Measurements from ENCODE around the gene SPRR3. TPM values are rescaled to one million over a fixed set of nuclear protein-coding genes. Genes with fewer than 3 reads are reported as not detected.

The SPRR3 gene
- total RNA-seq, 1 donor from 2014 or later = not detected

GRCh38 chr1:153040950-153041631, 39.5 kb downstream of the SPRR3 start, which contains the start of gene SPRR2D:
TSS of gene SPRR2D (minus strand) at chr1:153041120. CDS start at chr1:153040346, 774 bp downstream.
- DNase-seq (ENCODE audit: low spot score) = no peak

GRCh38 chr1:153049211-153049610, 47.7 kb downstream of the SPRR3 start:
- DNase-seq (ENCODE audit: low spot score) (no peak), ATAC-seq (no peak)

More at GRCh38 chr1:153040950-153041631, 39.5 kb downstream of the SPRR3 start, which contains the start of gene SPRR2D:
- ATAC-seq = no peak

Other genes starting within 250 kb of the SPRR3 start
- gene KPRP, start 243.7 kb upstream of the SPRR3 start, total RNA-seq = not detected
- gene LCE1F, start 226.6 kb upstream of the SPRR3 start, total RNA-seq = not detected
- not detected for gene LCE1E, start 215.5 kb upstream of the SPRR3 start, total RNA-seq
- gene LCE1D, start 205.0 kb upstream of the SPRR3 start, total RNA-seq = not detected
- not detected for gene LCE1C, start 195.1 kb upstream of the SPRR3 start, total RNA-seq
- not detected for gene LCE1B, start 189.8 kb upstream of the SPRR3 start, total RNA-seq
- gene LCE1A, start 174.3 kb upstream of the SPRR3 start, total RNA-seq = not detected
- not detected for gene LCE6A, start 158.9 kb upstream of the SPRR3 start, total RNA-seq
- gene LCE7A, start 141.8 kb upstream of the SPRR3 start, total RNA-seq = not detected
- gene SMCP, start 123.4 kb upstream of the SPRR3 start, total RNA-seq = not detected
- not detected for gene IVL, start 93.2 kb upstream of the SPRR3 start, total RNA-seq
- not detected for gene SPRR5, start 54.5 kb upstream of the SPRR3 start, total RNA-seq
- gene SPRR4, start 31.1 kb upstream of the SPRR3 start, total RNA-seq = not detected
- not detected for gene SPRR1A, start 17.7 kb upstream of the SPRR3 start, total RNA-seq
- gene SPRR1B, start 29.5 kb downstream of the SPRR3 start, total RNA-seq = not detected
- gene SPRR2D, start 39.4 kb downstream of the SPRR3 start, total RNA-seq = not detected
- not detected for gene SPRR2A, start 55.8 kb downstream of the SPRR3 start, total RNA-seq
- not detected for gene SPRR2B, start 69.9 kb downstream of the SPRR3 start, total RNA-seq
- gene SPRR2E, start 92.8 kb downstream of the SPRR3 start, total RNA-seq = not detected
- not detected for gene SPRR2F, start 111.8 kb downstream of the SPRR3 start, total RNA-seq
- not detected for gene SPRR2G, start 149.1 kb downstream of the SPRR3 start, total RNA-seq
- gene LELP1, start 201.7 kb downstream of the SPRR3 start, total RNA-seq = not detected
- gene PRR9, start 215.8 kb downstream of the SPRR3 start, total RNA-seq = not detected

Data from left lobe of liver (tissue), 2 donors.